Peyer's patch (tissue), 4 donors: Measurements from ENCODE around the gene TAPT1.

Source experiments
- POLR2A ChIP-seq, 2 donors: fragments of 450-650 bp; IDR thresholded peaks; one replicate each; pipeline ENCODE4 v1.5.1; 2017; ENCODE audit warnings: antibody characterized with exemption in 2 of 2, mild to moderate bottlenecking in 2 of 2, moderate library complexity in 2 of 2
- TF ChIP-seq, protein P1 (sequence below), 6 experiments: fragments of 450-650 bp in 4 of 6; fragments of 200-600 bp in 2 of 6; sonication (generic) in 1 of 6; IDR thresholded peaks; one replicate each; pipeline ENCODE4 v1.5.1; 2017 to 2019; ENCODE audit warnings: antibody characterized with exemption in 6 of 6, mild to moderate bottlenecking in 3 of 6, moderate library complexity in 1 of 6

DNA sequence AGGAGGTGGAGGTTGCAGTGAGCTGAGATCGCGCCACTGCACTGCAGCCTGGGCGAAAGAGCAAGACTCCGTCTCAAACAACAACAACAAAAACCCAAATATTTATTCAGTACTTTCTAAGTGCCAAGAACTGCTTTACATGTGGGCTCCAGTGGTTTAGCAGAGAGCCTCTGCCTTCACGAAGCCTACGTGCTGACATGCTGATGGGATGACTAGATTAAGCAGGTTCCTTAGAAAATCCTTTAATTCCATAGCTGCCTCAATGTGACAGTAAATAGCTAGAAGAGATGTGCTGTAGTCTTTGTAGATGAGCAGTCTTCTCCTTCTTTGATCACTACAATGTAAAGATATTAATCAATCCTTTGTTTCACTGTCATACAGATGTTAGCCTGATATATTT, 49.6 kb downstream of the TAPT1 start:
- TF ChIP-seq, protein P1, sequence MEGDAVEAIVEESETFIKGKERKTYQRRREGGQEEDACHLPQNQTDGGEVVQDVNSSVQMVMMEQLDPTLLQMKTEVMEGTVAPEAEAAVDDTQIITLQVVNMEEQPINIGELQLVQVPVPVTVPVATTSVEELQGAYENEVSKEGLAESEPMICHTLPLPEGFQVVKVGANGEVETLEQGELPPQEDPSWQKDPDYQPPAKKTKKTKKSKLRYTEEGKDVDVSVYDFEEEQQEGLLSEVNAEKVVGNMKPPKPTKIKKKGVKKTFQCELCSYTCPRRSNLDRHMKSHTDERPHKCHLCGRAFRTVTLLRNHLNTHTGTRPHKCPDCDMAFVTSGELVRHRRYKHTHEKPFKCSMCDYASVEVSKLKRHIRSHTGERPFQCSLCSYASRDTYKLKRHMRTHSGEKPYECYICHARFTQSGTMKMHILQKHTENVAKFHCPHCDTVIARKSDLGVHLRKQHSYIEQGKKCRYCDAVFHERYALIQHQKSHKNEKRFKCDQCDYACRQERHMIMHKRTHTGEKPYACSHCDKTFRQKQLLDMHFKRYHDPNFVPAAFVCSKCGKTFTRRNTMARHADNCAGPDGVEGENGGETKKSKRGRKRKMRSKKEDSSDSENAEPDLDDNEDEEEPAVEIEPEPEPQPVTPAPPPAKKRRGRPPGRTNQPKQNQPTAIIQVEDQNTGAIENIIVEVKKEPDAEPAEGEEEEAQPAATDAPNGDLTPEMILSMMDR (IDR thresholded peaks at IDR 0.05) = no peak
- TF ChIP-seq POLR2A (IDR thresholded peaks at IDR 0.05) = no peak
